Activated effector memory CD4-positive, alpha-beta T cell treated with anti-CD3 and anti-CD28 coated beads, Interleukin-2, amount 50 U/mL, for 16 hours (primary cell): ENCODE results near the gene SLAMF6.

Experiments used
- DNase-seq: peaks from one replicate; pipeline ENCODE4 v3.0.0-alpha.2; 2020

SLAMF6 gene

DNA sequence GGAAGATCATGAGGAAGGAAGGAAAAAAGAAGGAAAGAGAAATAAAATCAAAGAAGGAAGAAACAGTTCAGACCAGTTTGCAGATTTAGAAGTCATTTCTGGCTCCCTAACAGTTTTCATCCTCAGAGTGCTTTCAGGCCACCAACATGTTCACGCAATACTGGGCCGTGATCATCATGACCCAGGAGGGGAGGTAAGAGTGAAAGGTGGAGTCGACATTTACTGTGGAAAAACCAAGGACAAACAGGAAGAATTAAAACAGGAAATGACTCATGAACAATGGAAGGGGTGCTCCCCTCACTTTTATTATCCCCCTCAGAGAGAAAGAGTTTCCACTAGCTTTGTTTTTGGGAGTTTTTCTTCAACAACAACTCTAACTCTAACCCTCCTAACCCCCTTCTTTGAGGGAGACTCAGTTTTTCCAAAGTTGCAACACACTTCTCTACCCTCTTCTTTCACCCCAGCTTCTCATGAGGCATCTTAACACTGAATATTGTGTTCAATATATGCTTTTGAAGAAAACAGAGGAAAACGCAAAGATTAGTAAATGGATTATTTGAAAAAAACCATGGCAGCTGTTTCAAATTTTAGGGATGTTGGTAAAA is 62.3 kb downstream of the SLAMF6 start:
- peak; percentile 73 for DNase-seq

DNA sequence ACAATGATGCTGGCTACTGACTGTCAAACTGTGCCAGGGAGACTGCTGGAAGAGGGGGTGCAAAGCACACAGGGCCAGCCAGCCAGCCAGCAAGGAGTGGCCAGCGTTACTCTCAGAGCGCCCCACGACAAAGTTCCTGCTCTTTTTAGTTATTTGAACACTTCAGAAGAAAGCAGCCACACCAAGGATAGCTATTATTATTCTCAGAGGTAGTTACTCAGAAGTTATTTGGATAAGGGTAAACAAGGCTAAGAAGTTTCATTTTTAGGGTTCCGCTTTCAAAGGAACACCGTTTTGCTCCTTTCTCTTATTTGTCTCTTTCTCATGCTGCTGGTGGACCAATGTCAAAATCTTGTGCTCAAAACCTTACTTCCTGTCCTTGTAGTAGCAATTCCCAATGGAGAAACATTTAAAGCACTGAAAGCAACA is 62.8 kb downstream of the SLAMF6 start:
- DNase-seq: no peak

DNA sequence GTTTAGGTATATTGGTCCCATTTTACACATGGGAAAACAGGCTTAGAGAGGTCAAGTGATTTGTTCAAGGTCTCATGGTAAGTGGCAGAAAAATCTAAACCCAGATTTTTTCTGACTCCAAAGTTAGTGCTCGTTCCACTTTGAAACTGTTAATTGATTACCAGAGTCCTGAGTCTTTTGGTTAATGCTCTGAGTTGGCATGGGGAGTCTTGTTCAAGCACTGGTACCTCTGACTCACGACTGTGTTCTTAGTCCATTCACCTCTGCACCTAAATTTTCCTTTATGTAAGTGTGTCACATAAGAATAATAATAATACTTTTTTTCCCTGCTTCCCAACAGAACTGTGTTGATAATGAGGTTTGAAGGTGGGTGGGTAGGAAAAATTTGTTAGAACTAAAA is 63.4 kb downstream of the SLAMF6 start:
- DNase-seq: no peak

DNA sequence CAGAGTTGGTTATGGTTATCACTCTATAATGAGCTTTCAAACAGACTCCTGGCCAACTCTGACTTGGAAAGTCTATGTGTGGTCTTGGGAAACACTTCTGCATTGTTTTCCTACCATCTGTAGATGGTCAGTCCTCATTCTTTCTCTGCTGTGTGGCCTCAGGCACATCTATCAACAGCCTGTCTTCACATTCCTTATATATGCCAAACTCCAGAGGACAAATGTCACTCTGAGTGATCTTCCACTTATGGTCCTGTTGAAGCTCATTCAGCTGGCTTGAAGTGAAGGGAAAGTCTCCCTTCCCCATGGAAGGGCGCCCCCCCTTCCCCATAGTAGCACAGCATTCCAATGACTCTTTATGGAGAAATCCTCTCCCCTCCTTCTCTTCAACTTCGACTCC is 64.0 kb downstream of the SLAMF6 start:
- DNase-seq: no peak

DNA sequence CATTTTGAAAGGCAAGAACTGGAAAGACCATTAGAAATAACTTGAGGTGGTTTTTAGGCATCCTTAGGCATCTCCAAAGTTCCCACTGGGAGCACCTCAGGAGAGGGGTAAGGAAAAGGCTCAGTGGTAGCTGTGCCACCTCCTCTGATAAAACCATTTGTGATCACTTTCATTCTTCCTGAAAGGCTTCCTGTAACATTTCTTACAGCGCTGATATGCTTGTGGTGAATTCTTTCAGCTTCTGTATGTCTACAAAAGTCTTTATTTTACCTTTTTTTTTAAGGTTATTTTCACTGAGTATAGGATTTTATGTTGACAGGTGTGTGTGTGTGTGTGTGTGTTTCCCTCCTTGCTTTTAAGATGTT is 67.9 kb downstream of the SLAMF6 start:
- no peak for DNase-seq

DNA sequence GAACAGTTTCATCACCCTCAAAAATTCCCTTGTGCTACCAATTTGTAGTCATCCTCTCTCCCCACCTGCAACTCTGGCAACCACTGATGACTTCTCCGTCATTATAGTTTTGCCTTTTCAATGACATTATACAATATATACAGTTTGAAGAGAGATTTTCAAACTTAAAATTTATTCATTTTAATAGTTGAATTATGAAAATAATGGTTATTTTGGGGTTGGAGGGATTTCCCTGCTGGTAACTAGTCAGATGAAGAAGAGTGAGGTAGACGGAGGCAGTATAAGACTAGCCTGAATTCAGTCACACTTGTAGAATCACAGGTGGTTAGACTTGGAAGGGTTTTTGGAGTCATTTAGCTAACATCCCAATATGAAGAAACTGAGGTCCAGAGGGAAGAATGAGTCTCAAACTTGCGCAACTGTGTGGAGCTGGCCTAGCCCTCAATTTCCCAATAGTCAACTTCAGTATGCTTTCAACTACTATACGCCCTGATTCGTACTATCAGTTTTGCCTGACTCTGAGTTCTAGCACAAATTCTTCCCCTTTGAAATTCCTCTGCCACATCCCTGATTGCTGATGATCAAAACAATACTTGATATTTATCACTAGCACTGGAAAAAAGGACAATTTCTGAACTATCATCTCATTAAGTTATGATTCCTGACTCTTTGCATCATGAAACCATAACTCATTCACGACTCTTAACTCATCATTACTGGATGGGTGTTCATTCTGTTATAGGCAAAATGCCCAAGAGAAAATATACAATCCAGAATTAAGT is 68.5 kb downstream of the SLAMF6 start:
- no peak for DNase-seq

DNA sequence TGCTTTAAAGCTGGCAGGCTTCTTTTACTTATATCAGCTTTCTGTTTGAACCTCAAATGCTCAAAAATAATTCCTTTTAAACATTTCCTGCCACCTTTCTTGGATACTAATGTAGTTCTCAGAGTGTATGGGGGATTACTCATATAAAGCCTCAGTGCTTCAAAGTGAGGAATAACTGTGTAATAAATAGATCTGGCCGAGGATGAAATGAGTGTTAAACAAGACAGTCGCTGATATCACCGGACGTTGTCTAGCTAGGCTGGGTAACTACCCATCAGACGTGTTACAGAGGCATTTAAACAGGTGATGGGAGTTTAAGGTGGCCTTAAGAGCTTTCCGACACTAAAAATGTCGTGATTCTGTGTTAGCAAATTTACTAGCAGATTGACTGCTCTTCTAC is 69.6 kb downstream of the SLAMF6 start:
- peak; percentile 63 for DNase-seq

DNA sequence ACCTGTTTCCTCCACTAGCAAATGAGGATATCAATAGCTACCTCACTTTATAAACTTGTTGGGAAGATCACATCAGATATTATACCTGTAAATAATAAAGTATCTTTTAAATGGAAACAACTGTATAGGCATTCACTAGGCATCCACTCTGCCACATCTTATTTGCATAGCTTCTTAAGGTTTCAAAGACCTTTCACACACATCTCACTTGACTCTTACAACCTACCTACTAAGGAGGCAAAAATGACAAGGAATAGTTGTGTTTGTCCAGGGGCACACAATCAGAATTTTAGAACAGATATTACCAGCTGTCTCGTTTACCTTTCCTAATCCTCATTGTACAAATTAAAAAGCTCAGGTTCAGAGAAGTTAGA is 71.2 kb downstream of the SLAMF6 start:
- no peak for DNase-seq

DNA sequence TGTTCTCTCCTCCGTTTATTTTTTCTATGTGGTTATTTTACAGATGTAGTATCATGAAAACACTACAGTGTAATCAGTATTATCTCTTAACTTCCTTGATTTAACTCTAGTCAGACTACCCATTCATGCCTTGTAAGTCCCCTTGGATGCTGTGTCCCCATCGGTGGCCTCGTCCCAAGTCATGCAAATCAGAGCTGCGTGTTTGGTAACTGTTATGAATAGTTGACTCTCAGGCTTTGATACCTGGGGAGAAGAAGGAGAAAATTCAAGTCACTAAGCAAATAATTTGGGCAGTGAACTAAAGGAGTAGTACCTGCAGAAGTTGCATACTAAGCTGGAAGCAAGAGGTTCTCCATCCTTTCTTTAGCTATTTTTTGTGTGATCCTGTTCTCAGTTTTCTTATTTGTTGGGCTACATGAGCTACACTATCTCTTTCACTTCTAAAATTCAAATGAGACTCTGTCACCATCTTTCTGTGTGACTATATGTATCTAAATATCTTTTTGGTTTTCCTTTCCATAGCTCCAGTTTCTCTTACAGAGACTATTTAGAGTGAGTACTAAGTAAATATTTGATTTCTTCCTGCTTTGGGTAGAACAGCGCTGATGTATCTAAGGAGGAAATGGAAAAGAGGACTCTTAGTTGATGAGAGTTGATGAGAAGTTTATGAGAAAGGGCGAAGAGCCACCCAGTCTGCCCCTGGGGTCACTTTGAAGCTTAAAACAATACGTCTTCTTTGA is 71.8 kb downstream of the SLAMF6 start:
- DNase-seq: no peak

DNA sequence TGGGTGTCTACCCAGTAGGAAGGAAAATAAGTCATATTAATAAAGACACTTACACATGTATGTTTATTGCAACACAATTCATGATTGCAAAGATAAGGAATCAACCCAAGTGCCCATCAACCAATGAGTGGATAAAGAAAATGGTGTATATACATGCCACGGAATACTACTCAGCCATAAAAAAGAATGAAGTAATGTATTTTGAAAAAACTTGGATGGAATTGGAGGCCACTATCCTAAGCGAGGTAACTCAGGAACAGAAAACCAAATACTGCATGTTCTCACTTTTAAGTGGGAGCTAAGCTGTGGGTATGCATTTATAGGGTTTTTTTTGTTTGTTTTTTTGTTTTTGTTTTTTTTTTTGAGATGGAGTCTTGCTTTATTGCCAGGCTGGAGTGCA is 73.6 kb downstream of the SLAMF6 start:
- no peak for DNase-seq

DNA sequence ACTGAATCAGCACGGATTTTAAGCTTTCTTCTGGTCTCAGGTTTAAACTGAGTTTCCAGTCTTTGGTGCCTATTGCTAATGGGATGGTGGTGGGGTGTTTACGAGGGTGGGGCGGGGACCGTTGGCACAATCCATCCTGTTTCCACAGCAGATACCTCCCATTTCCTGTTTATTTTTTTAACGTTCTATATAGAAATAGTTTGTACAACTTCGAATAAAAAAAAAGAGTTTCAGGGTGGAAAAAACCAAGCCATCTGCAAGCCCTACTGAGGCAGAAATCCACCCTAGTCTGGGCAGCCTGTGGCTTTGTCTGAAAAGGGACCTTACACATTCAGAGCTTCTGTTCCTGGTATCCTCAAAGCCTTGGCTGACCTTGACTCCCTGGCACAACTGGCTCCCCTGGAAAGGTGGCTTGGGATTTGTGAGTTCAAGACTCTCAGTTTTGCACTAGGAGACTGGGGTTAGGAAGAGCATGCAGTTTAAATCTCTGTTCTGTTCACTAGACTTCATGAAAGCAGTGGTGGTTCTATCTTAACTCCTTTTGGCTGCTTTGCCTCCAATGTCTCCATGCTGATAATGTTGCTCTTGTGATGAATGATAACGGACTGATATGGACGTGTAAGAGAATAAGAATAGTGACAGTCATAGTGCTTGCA is 76.0 kb downstream of the SLAMF6 start:
- DNase-seq: no peak

DNA sequence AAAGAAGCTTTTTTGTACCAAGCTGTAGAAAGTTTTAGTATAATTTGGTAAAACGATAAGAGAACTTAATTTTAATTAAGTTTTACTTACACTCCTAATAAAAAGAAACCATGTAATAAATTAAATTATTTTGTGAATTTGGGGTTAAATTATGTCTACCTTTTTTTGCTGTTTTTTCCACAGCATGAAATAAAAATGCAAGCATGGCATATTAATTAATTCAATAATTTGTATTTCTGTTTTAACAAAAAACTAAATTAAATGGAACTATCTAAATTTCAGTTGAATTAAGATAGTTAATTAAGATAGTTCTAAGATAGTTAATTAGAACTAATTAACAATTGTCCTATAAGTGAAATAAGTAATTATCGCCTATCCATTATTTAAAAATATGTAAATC is 83.3 kb downstream of the SLAMF6 start:
- no peak for DNase-seq

DNA sequence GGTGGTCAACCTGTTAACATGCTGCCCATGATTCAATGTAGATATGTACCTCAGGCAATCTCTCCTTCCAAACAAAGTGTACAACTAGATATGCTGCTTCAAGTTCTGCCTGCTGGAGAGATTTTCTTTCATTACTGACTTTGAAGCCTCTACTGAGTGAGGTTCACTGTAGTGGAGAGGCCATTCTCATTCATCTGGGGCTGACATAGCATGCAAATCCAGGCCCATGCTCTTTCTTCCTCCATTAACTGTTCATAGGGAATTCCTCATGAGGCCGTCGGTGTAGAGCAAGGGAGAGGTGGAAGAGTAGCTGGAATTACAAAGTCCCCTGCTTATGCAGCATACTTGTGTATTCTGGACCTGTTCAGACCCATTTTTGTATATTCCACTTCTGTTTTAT is 84.1 kb downstream of the SLAMF6 start:
- no peak for DNase-seq

DNA sequence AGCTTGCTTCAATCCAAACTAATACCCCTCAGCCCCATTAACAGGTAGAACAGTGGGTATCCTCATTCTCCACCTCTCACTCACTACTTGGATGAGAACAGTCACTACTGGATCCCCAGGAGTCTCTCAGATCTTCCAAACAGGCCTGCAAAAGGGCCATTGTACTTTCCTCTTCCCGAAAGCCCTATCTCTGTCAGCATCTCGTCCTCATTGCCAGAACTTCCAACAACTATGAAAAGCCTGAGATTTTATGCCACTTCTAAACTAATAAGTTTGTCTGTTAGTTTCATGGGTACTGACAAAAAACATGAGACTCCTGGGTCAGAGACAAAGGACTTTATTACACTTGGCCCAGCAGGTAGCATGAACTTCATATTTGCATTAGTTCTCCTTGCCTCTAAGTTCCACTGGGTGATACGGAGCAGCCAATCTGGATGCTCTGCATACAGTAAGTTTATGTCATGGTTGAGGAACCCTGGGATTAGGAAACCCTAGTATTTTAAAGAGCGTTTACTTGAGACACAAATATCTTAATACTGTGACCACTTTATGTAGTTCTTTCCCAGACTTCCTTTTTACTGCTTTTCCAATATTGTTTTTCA is 84.6 kb downstream of the SLAMF6 start:
- DNase-seq: no peak

DNA sequence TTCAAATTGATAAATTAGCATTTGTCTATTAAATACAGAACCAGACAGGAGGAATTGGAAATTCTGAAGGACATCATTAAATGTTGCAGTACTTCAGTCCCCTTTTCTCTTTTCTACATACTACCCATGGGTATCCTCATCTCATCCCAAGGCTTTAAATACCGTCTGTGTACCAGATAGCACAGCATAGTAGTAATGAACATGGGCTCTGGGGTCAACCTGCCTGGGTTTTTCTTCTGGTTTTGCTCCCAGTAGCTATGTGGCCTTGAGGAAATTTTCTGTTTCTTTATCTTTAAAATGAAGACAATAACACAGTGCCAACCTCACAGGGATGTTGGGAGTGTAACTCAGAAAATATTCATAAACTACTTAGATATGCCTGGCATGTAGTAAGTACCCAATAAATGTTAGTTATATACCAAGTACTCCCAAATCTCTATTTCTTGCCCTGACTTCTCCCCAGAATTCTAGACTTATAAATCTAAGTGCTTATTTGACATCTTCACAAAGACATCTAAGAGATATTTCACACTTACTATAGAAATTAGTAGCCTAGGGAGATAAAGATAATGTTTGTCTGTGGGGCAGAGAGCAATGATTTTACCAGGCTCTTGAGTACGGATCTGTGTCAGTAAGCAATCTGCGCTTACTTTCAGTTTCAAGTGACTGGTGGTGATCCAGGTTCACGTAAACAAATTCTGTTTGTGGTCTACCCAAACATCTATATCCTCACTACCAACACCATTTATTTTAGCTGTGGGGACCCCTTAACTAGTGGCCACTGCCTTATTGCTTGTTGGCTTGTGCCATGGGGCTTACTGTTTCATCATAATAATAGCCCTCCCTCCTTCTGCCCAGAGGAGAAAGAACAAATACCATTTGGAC is 85.4 kb downstream of the SLAMF6 start:
- no peak for DNase-seq

DNA sequence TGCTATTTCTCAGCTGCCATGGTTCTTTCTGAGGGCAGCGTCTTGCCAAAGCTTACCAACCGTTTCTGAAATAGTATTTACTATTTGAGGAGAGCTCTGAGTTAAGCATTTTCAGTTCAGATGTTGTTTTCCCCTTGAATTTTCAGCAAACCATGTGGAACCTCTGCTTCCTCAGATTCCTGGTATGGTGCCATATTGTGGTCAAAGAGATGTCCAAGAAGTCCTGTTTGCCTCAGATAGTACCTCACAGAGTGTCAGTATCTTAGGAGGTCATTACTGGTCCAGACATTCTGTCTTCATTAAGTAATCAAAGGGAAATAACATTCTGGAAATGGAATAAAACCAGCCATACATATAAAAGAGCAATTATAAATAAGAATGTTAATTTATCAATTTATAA is 86.1 kb downstream of the SLAMF6 start:
- no peak for DNase-seq
